ENCODE results near the gene ATP6V0A4.

- TF ChIP-seq CTCF (IDR thresholded peaks at IDR 0.05), result no peak
- TF ChIP-seq POLR2A (IDR thresholded peaks at IDR 0.05), result no peak
- TF ChIP-seq POLR2AphosphoS5 (IDR thresholded peaks at IDR 0.05; ENCODE audit: insufficient read depth in 1 of 2, low read depth in 1 of 2), result no peak
These were observed 23.9 kb upstream of the ATP6V0A4 start for GRCh38 chr7:138821912-138822311.
